Uterus (tissue), 4 donors: ENCODE results near the gene KIAA0753. TPM values are rescaled to one million over a fixed set of nuclear protein-coding genes. Genes with fewer than 3 reads are reported as not detected.

Experiments
- DNase-seq, 2 donors: peaks; one replicate each; pipeline ENCODE4 v3.0.0-alpha.2; 2019 to 2020
- H3K27ac ChIP-seq, 2 donors: fragments of 200-600 bp; sonication (generic); 1 replicate in 1 of 2; 2 replicates in 1 of 2; pipeline ENCODE4 v1.5.1; 2016 to 2018
- H3K27me3 ChIP-seq, 2 donors: fragments of 200-600 bp; sonication (generic); one replicate each; pipeline ENCODE4 v1.5.1; 2018 to 2019; ENCODE audit warnings: control low read depth in 1 of 2
- H3K36me3 ChIP-seq, 2 donors: fragments of 200-600 bp; sonication (generic); one replicate each; pipeline ENCODE4 v1.5.1; 2019; ENCODE audit warnings: control low read depth in 1 of 2
- H3K4me1 ChIP-seq, 2 donors: fragments of 200-600 bp; sonication (generic); one replicate each; pipeline ENCODE4 v1.5.1; 2018 to 2019; ENCODE audit warnings: control low read depth in 1 of 2
- H3K4me3 ChIP-seq, 2 donors: fragments of 200-600 bp; sonication (generic); 1 replicate in 1 of 2; 2 replicates in 1 of 2; pipeline ENCODE4 v1.5.1; 2018 to 2019; ENCODE audit warnings: mild to moderate bottlenecking in 1 of 2
- H3K9me3 ChIP-seq, 2 donors: fragments of 200-600 bp; sonication (generic); one replicate each; pipeline ENCODE4 v1.5.1; 2019; ENCODE audit warnings: control low read depth in 1 of 2
- CTCF ChIP-seq, 4 experiments: fragments of 200-600 bp in 2 of 4; fragments of 450-650 bp in 2 of 4; sonication (generic) in 2 of 4; IDR thresholded peaks; one replicate each; pipeline ENCODE4 v1.5.1; 2016 to 2019; ENCODE audit warnings: antibody characterized with exemption in 4 of 4, mild to moderate bottlenecking in 2 of 4, moderate library complexity in 1 of 4
- POLR2A ChIP-seq, 2 donors: fragments of 450-650 bp; IDR thresholded peaks; one replicate each; pipeline ENCODE4 v1.6.1; 2016; ENCODE audit warnings: antibody characterized with exemption in 2 of 2, mild to moderate bottlenecking in 1 of 2, moderate library complexity in 1 of 2
- intact Hi-C: fragments of 100-400 bp; cut with DNase I; formaldehyde crosslinking; loops from one replicate; pipeline ENCODE4 v1.15.1; 2023; ENCODE audit warnings: low total_unique reads
- total RNA-seq, 4 donors: library from RNA; depleted of rRNA in 3 of 4; stranded (reverse); fragments of >200 nt in 3 of 4; gene quantifications; one replicate each; pipeline versions ENCODE4 v1.1.0 to v1.2.4, GENCODE V29; 2014 to 2023
- donor health status: DM: yes; HTN: yes; CAD: no.

KIAA0753 gene
- total RNA-seq, 4 donors from 2014 or later, result 6.2 to 52.3 (median 28.8) TPM

GRCh38 chr17:6608321-6608720 is 32.2 kb downstream of the KIAA0753 start:
- Histone ChIP-seq H3K27me3 (no peaks in the 10 kb centered on the region), H3K27ac (no peak overlapping the region), H3K4me3 (no peak overlapping the region), H3K4me1 (no peaks in the 10 kb centered on the region), H3K9me3 (no peaks in the 10 kb centered on the region), H3K36me3 (no peaks in the 10 kb centered on the region)
- TF ChIP-seq POLR2A (IDR thresholded peaks at IDR 0.05) (no peak), CTCF (IDR thresholded peaks at IDR 0.05) (no peak)
- no peak for DNase-seq
- intact Hi-C loops, result no loop called here

DNA sequence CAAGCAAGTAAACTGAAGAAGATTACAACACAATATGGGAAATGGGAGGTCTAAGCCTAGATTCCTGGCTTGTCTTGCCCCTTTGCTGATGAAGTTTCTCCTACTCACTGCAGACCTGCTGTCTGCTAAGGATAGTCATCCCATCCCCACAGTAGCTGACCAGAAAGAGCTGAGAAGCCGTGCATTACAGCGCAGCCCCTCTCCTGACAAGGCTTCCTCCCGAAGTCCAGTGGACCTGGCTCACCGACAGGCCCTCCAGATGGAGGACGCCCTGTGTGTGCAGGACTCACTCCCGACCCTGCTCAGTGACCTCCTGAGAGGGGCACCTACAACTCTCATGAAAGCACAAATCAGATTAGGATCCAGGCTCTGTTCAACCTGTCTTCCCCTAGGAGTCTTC is 35.4 kb downstream of the KIAA0753 start:
- intact Hi-C loops, result no loop called here
- Histone ChIP-seq H3K36me3 (no peaks in the 10 kb centered on the region), H3K27ac (no peak overlapping the region)

DNA sequence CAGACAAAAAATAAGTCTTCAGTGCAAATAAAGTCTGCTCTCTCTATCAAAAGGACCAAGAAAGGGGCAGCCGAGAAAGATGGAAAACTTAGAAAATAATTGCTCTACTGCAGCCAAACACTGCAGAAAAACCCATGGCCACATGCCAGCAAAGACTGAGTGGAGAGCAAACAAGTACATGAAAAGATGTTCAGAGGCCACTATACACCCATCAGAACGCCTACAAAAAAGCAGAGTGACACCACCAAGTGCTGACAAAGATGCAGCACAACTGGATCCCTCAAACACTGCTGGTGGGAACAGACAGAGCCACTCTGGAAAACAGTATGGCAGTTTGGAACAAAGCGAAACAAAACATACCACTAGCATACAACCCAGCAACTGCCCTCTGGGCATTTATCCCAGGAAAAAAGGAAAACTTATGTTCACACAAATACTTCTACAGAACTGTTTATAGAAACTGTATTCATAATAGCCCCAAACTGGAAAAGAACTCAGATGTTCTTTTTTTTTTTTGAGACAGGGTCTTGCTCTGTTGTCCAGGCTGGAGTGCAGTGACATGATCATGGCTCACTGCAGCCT is 36.7 kb downstream of the KIAA0753 start:
- DNase-seq, result no peak
- Histone ChIP-seq H3K9me3 (no peaks in the 10 kb centered on the region), H3K36me3 (no peaks in the 10 kb centered on the region), H3K4me1 (no peaks in the 10 kb centered on the region), H3K27me3 (no peaks in the 10 kb centered on the region), H3K27ac (no peak overlapping the region), H3K4me3 (no peak overlapping the region)
- no peak for TF ChIP-seq POLR2A (IDR thresholded peaks at IDR 0.05)
- TF ChIP-seq CTCF (IDR thresholded peaks at IDR 0.05), result no peak
- intact Hi-C loops, result no loop called here

More for the DNA sequence above, 35.4 kb downstream of the KIAA0753 start:
- no peaks in the 10 kb centered on the region for H3K4me1 ChIP-seq
- H3K4me3 ChIP-seq, result no peak overlapping the region
- H3K9me3 ChIP-seq, result no peaks in the 10 kb centered on the region
- TF ChIP-seq CTCF (IDR thresholded peaks at IDR 0.05) (no peak), POLR2A (IDR thresholded peaks at IDR 0.05) (no peak)
- no peaks in the 10 kb centered on the region for H3K27me3 ChIP-seq
- no peak for DNase-seq

DNA sequence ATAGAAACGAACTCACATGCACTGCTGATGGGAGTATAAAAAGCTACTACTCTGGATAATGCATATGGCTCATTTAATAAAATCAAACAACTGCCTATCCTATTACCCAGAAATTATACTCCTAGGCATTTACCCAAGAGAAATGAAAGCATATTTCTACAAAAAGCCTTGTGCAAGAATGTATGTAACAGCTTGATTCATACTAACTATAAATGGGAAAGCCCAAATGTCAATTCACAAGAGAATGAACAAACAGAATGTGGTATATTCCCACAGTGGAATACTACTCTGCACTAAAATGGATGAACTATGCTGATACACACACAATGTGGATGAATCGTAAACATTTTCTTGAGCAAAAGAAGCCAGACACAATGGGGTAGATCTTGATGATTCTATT is 38.4 kb downstream of the KIAA0753 start:
- H3K4me3 ChIP-seq, result no peak overlapping the region
- no peaks in the 10 kb centered on the region for H3K27me3 ChIP-seq
- intact Hi-C loops, result no loop called here
- H3K36me3 ChIP-seq, result no peaks in the 10 kb centered on the region
- no peak for DNase-seq
- no peaks in the 10 kb centered on the region for H3K9me3 ChIP-seq
- TF ChIP-seq CTCF (IDR thresholded peaks at IDR 0.05) (no peak), POLR2A (IDR thresholded peaks at IDR 0.05) (no peak)
- H3K4me1 ChIP-seq, result no peaks in the 10 kb centered on the region
- H3K27ac ChIP-seq, result no peak overlapping the region

DNA sequence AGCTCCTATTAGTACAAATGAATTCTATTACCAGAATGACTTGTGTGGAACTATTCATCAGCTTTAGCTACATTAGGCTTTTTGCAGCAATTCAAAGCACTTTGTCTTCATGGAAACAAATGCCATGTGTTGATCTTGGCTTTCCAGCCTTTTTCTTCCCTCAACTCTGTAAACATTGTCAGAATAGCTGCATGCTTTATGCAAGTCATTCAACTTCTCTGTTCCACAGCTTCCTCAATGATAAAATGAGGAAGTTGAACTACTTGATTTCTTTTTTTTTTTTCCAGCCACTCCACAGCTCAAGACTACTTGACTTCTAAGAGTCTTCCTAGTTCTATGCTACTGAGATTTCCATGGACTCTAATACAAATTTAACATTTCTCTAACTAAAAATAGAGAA is 41.1 kb downstream of the KIAA0753 start:
- no peaks in the 10 kb centered on the region for H3K27me3 ChIP-seq
- H3K27ac ChIP-seq, result no peak overlapping the region
- no peak for DNase-seq
- H3K36me3 ChIP-seq, result no peaks in the 10 kb centered on the region
- no peaks in the 10 kb centered on the region for H3K4me1 ChIP-seq
- no peak for TF ChIP-seq POLR2A (IDR thresholded peaks at IDR 0.05)
- no peak for TF ChIP-seq CTCF (IDR thresholded peaks at IDR 0.05)
- intact Hi-C loops, result no loop called here
- no peaks in the 10 kb centered on the region for H3K9me3 ChIP-seq
- H3K4me3 ChIP-seq, result no peak overlapping the region
